GM12878 (cell line): Measurements from ENCODE around the gene ZFP64. TPM values are rescaled to one million over a fixed set of nuclear protein-coding genes. Genes with fewer than 3 reads are reported as not detected.

Experiments used
- GATAD2B ChIP-seq: fragments of 450-650 bp; conservative IDR thresholded peaks from 2 replicates; pipeline ENCODE4 v1.6.1; 2017; ENCODE audit warnings: low read depth, mild to moderate bottlenecking, moderate library complexity
- IKZF1 ChIP-seq: fragments of 450-650 bp; conservative IDR thresholded peaks from 2 replicates; pipeline ENCODE4 v1.6.1; 2017; ENCODE audit warnings: antibody characterized with exemption, mild to moderate bottlenecking
- MYB ChIP-seq: fragments of 150-350 bp; IDR thresholded peaks from 2 replicates; pipeline ENCODE4 v1.6.1; 2014; ENCODE audit warnings: mild to moderate bottlenecking, low read depth, low read length, borderline replicate concordance
- NFYB ChIP-seq: IDR thresholded peaks from 2 replicates; pipeline ENCODE4 v1.6.1; 2011; ENCODE audit warnings: low read depth, mild to moderate bottlenecking, low read length, improper control_type of control experiment, moderate library complexity; ENCODE audit not compliant: insufficient read depth
- PAX5 ChIP-seq: IDR thresholded peaks from 2 replicates; pipeline ENCODE4 v1.6.1; 2011; ENCODE audit warnings: low read depth, low read length, borderline replicate concordance
- polyA plus RNA-seq, 11 experiments: library from polyadenylated mRNA; depleted of rRNA in 4 of 11; unstranded in 6 of 11; stranded (reverse) in 5 of 11; fragments of >200 nt; fragmentation: Nextera tagmentation in 4 of 11; fragmentation: Illumina TruSeq in 1 of 11; extraction: Ambion mirVana in 4 of 11; extraction: Trizol in 1 of 11; gene quantifications; 1 replicate in 1 of 11; 2 replicates in 10 of 11; pipeline versions ENCODE4 v1.2.1 to v1.2.3, GENCODE V29; 2011 to 2016; ENCODE audit warnings: inconsistent platforms in 2 of 11, missing spikeins in 2 of 11, low read depth in 1 of 11
- total RNA-seq, 4 experiments: library from RNA; depleted of rRNA in 3 of 4; stranded (reverse); fragments of >200 nt in 3 of 4; fragmentation: Illumina TruSeq in 1 of 4; extraction: Trizol in 1 of 4; gene quantifications; 2 replicates each; pipeline versions ENCODE4 v1.2.1 to v1.2.3, GENCODE V29; 2013 to 2021
- TF ChIP-seq, protein P1 (sequence below): fragments of 450-650 bp; formaldehyde crosslinking; IDR thresholded peaks from 2 replicates; pipeline ENCODE4 v1.4.0; 2020; ENCODE audit warnings: mild to moderate bottlenecking, moderate library complexity
- TF ChIP-seq, protein P2 (sequence below): fragments of 150-350 bp; IDR thresholded peaks from 2 replicates; pipeline ENCODE4 v1.6.1; 2014; ENCODE audit warnings: mild to moderate bottlenecking, low read depth, low read length
- TF ChIP-seq, protein P3 (sequence below): fragments of 450-650 bp; IDR thresholded peaks from 2 replicates; pipeline ENCODE4 v1.6.1; 2016; ENCODE audit warnings: mild to moderate bottlenecking

Gene ZFP64
- total and polyA plus RNA-seq, 10 of the 15 experiments (the other 5 are each of a cell fraction or from before 2014, with no cell fraction given) = 2.3 to 21.8 (median 11.8) TPM

DNA sequence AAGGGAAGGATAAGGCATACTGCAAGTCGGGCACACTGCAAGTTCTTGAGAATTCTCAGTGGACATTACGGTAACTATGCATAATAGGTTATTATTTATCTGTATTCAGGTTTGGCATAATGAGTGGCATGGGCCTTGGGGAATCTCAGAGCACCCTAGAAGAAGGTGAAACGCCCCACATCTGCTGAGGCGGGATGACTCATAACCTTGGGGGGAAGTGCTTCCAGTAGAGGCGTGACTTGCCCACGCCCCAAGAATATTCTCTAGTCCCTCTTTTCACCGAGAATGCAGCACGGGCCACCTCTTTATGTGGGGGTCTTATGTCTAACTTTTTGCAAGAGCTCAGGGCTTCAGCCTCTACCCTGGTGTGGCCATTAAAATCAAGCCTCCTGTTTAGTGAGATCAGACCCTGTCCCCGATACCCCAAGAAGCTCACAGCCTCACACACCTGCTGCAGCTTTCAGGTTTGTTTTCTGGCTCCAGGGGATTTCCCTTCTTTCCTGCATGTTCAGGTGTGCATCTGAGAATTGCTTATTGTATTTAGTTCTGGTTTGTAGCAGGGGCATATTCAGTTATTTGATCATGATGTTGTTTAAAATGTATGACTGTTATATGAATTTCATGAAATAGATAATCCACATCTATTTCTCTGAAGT lies 19.1 kb downstream of the ZFP64 start (continued):
- TF ChIP-seq, protein P1, sequence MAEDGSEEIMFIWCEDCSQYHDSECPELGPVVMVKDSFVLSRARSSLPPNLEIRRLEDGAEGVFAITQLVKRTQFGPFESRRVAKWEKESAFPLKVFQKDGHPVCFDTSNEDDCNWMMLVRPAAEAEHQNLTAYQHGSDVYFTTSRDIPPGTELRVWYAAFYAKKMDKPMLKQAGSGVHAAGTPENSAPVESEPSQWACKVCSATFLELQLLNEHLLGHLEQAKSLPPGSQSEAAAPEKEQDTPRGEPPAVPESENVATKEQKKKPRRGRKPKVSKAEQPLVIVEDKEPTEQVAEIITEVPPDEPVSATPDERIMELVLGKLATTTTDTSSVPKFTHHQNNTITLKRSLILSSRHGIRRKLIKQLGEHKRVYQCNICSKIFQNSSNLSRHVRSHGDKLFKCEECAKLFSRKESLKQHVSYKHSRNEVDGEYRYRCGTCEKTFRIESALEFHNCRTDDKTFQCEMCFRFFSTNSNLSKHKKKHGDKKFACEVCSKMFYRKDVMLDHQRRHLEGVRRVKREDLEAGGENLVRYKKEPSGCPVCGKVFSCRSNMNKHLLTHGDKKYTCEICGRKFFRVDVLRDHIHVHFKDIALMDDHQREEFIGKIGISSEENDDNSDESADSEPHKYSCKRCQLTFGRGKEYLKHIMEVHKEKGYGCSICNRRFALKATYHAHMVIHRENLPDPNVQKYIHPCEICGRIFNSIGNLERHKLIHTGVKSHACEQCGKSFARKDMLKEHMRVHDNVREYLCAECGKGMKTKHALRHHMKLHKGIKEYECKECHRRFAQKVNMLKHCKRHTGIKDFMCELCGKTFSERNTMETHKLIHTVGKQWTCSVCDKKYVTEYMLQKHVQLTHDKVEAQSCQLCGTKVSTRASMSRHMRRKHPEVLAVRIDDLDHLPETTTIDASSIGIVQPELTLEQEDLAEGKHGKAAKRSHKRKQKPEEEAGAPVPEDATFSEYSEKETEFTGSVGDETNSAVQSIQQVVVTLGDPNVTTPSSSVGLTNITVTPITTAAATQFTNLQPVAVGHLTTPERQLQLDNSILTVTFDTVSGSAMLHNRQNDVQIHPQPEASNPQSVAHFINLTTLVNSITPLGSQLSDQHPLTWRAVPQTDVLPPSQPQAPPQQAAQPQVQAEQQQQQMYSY (CRISPR knock-in tag) = no peak
- TF ChIP-seq, protein P2, sequence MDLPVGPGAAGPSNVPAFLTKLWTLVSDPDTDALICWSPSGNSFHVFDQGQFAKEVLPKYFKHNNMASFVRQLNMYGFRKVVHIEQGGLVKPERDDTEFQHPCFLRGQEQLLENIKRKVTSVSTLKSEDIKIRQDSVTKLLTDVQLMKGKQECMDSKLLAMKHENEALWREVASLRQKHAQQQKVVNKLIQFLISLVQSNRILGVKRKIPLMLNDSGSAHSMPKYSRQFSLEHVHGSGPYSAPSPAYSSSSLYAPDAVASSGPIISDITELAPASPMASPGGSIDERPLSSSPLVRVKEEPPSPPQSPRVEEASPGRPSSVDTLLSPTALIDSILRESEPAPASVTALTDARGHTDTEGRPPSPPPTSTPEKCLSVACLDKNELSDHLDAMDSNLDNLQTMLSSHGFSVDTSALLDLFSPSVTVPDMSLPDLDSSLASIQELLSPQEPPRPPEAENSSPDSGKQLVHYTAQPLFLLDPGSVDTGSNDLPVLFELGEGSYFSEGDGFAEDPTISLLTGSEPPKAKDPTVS = no peak
- TF ChIP-seq, protein P3, sequence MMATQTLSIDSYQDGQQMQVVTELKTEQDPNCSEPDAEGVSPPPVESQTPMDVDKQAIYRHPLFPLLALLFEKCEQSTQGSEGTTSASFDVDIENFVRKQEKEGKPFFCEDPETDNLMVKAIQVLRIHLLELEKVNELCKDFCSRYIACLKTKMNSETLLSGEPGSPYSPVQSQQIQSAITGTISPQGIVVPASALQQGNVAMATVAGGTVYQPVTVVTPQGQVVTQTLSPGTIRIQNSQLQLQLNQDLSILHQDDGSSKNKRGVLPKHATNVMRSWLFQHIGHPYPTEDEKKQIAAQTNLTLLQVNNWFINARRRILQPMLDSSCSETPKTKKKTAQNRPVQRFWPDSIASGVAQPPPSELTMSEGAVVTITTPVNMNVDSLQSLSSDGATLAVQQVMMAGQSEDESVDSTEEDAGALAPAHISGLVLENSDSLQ = peak; percentile 92
- TF ChIP-seq PAX5 (no peak), GATAD2B (no peak), IKZF1 (no peak), NFYB (no peak), MYB (no peak)
